HEK293 (cell line): ENCODE data around the gene DHX40.

ENCODE experiments used
- GLI4 ChIP-seq: fragments of 450-650 bp; formaldehyde crosslinking; IDR thresholded peaks from 2 replicates; pipeline ENCODE4 v1.5.1; 2016; ENCODE audit warnings: missing biosample characterization, missing genetic modification characterization
- OSR2 ChIP-seq: fragments of 450-650 bp; formaldehyde crosslinking; IDR thresholded peaks from 2 replicates; pipeline ENCODE4 v1.5.1; 2016; ENCODE audit warnings: missing biosample characterization, missing genetic modification characterization
- PRDM10 ChIP-seq: fragments of 450-650 bp; formaldehyde crosslinking; IDR thresholded peaks from 2 replicates; pipeline ENCODE4 v1.5.1; 2016; ENCODE audit warnings: missing biosample characterization, missing genetic modification characterization
- PRDM6 ChIP-seq: fragments of 450-650 bp; formaldehyde crosslinking; IDR thresholded peaks from 2 replicates; pipeline ENCODE4 v1.5.1; 2017; ENCODE audit warnings: missing biosample characterization, missing genetic modification characterization
- SP7 ChIP-seq: fragments of 450-650 bp; formaldehyde crosslinking; IDR thresholded peaks from 2 replicates; pipeline ENCODE4 v1.5.1; 2016; ENCODE audit warnings: missing biosample characterization, missing genetic modification characterization
- ZBTB44 ChIP-seq: fragments of 450-650 bp; IDR thresholded peaks from 2 replicates; pipeline ENCODE4 v1.5.1; 2018; ENCODE audit warnings: missing biosample characterization, mild to moderate bottlenecking, missing genetic modification characterization
- ZEB2 ChIP-seq: fragments of 450-650 bp; formaldehyde crosslinking; IDR thresholded peaks from 2 replicates; pipeline ENCODE4 v1.5.1; 2016; ENCODE audit warnings: missing biosample characterization, missing genetic modification characterization
- ZNF132 ChIP-seq: fragments of 450-650 bp; formaldehyde crosslinking; IDR thresholded peaks from 2 replicates; pipeline ENCODE4 v1.5.1; 2017; ENCODE audit warnings: missing biosample characterization, missing genetic modification characterization, borderline replicate concordance
- ZNF16 ChIP-seq: fragments of 450-650 bp; formaldehyde crosslinking; IDR thresholded peaks from 2 replicates; pipeline ENCODE4 v1.5.1; 2016; ENCODE audit warnings: low read depth, missing biosample characterization, missing genetic modification characterization
- ZNF169 ChIP-seq: fragments of 450-650 bp; formaldehyde crosslinking; IDR thresholded peaks from 2 replicates; pipeline ENCODE4 v1.5.1; 2016; ENCODE audit warnings: missing biosample characterization, missing genetic modification characterization
- ZNF175 ChIP-seq: fragments of 450-650 bp; formaldehyde crosslinking; IDR thresholded peaks from 2 replicates; pipeline ENCODE4 v1.5.1; 2016; ENCODE audit warnings: missing biosample characterization, missing genetic modification characterization
- ZNF214 ChIP-seq: fragments of 450-650 bp; formaldehyde crosslinking; IDR thresholded peaks from 2 replicates; pipeline ENCODE4 v1.5.1; 2017; ENCODE audit warnings: missing biosample characterization, mild to moderate bottlenecking, missing genetic modification characterization, borderline replicate concordance
- ZNF26 ChIP-seq: fragments of 450-650 bp; formaldehyde crosslinking; IDR thresholded peaks from 2 replicates; pipeline ENCODE4 v1.5.1; 2016; ENCODE audit warnings: missing biosample characterization, missing genetic modification characterization
- ZNF280C ChIP-seq: fragments of 450-650 bp; formaldehyde crosslinking; IDR thresholded peaks from 2 replicates; pipeline ENCODE4 v1.5.1; 2016; ENCODE audit warnings: missing biosample characterization, missing genetic modification characterization
- ZNF394 ChIP-seq: fragments of 450-650 bp; formaldehyde crosslinking; IDR thresholded peaks from 2 replicates; pipeline ENCODE4 v1.5.1; 2016; ENCODE audit warnings: missing biosample characterization, missing genetic modification characterization, mild to moderate bottlenecking, moderate library complexity, borderline replicate concordance
- ZNF398 ChIP-seq: fragments of 450-650 bp; formaldehyde crosslinking; IDR thresholded peaks from 2 replicates; pipeline ENCODE4 v1.5.1; 2017; ENCODE audit warnings: missing biosample characterization, missing genetic modification characterization
- ZNF488 ChIP-seq: fragments of 450-650 bp; formaldehyde crosslinking; IDR thresholded peaks from 2 replicates; pipeline ENCODE4 v1.5.1; 2016; ENCODE audit warnings: missing biosample characterization, missing genetic modification characterization
- ZNF548 ChIP-seq: fragments of 450-650 bp; formaldehyde crosslinking; IDR thresholded peaks from 2 replicates; pipeline ENCODE4 v1.5.1; 2016; ENCODE audit warnings: missing biosample characterization, missing genetic modification characterization
- ZNF549 ChIP-seq: fragments of 450-650 bp; IDR thresholded peaks from 2 replicates; pipeline ENCODE4 v1.5.1; 2018; ENCODE audit warnings: missing biosample characterization, missing genetic modification characterization, mild to moderate bottlenecking, inconsistent platforms, moderate library complexity
- ZNF621 ChIP-seq: fragments of 450-650 bp; formaldehyde crosslinking; IDR thresholded peaks from 2 replicates; pipeline ENCODE4 v1.5.1; 2017; ENCODE audit warnings: missing biosample characterization, missing genetic modification characterization
- ZNF626 ChIP-seq: fragments of 450-650 bp; sonication (Bioruptor Pico); formaldehyde crosslinking; IDR thresholded peaks from 2 replicates; pipeline ENCODE4 v1.5.1; 2018; ENCODE audit warnings: missing biosample characterization, missing genetic modification characterization, inconsistent platforms
- ZNF660 ChIP-seq: fragments of 450-650 bp; IDR thresholded peaks from 2 replicates; pipeline ENCODE4 v1.5.1; 2018; ENCODE audit warnings: missing biosample characterization, mild to moderate bottlenecking, missing genetic modification characterization
- ZNF664 ChIP-seq: fragments of 450-650 bp; formaldehyde crosslinking; IDR thresholded peaks from 2 replicates; pipeline ENCODE4 v1.5.1; 2016; ENCODE audit warnings: missing biosample characterization, missing genetic modification characterization
- ZNF670 ChIP-seq: fragments of 450-650 bp; formaldehyde crosslinking; IDR thresholded peaks from 2 replicates; pipeline ENCODE4 v1.5.1; 2016; ENCODE audit warnings: missing biosample characterization, missing genetic modification characterization, low read depth
- ZNF830 ChIP-seq: fragments of 450-650 bp; IDR thresholded peaks from 2 replicates; pipeline ENCODE4 v1.5.0; 2018; ENCODE audit warnings: missing biosample characterization, missing genetic modification characterization, low read depth, mild to moderate bottlenecking, moderate library complexity

The DHX40 gene

GRCh38 chr17:59565171-59565958 is at the start of gene DHX40 (continued):
- TF ChIP-seq ZNF132 (tag by site-specific recombination): no peak
- TF ChIP-seq ZNF670 (tag by site-specific recombination): no peak
- TF ChIP-seq ZNF175 (tag by site-specific recombination): no peak
- peak; percentile 60; the same call in 1 of the 2 replicates for TF ChIP-seq ZNF394
- TF ChIP-seq ZNF549 (tag by site-specific recombination): no peak
- peak; percentile 94 for TF ChIP-seq PRDM10 (tag by site-specific recombination)
- 0 out of 2 replicates have a peak, but pooled peaks have one; percentile 15 for TF ChIP-seq ZNF26 (tag by site-specific recombination)
- TF ChIP-seq PRDM6 (tag by site-specific recombination): no peak
- TF ChIP-seq OSR2: no peak
- TF ChIP-seq ZNF16 (tag by site-specific recombination): no peak
- no peak for TF ChIP-seq ZNF214 (tag by site-specific recombination)
- TF ChIP-seq ZNF660: peak; percentile 76
- TF ChIP-seq ZNF548: no peak
- TF ChIP-seq ZBTB44: no peak
- TF ChIP-seq GLI4: no peak
- TF ChIP-seq SP7 (tag by site-specific recombination): peak; percentile 93
- TF ChIP-seq ZNF664 (tag by site-specific recombination): peak; percentile 54
- peak; percentile 90 for TF ChIP-seq ZNF398 (tag by site-specific recombination)
- peak; percentile 89 for TF ChIP-seq ZEB2 (tag by site-specific recombination)
- no peak; the same call in 1 of the 2 replicates for TF ChIP-seq ZNF488 (tag by site-specific recombination)
- no peak for TF ChIP-seq ZNF830 (tag by site-specific recombination)
- no peak for TF ChIP-seq ZNF626 (tag by site-specific recombination)
- TF ChIP-seq ZNF280C (tag by site-specific recombination): 0 out of 2 replicates have a peak, but pooled peaks have one; percentile 79
- 0 out of 2 replicates have a peak, but pooled peaks have one; percentile 78 for TF ChIP-seq ZNF169 (tag by site-specific recombination)
- TF ChIP-seq ZNF621: no peak
